HEK293T (cell line): Measurements from ENCODE around the gene UBE3D.

Source experiments
- CTCF ChIA-PET: fragments of 350-600 bp; formaldehyde crosslinking; extraction: SDS; loops from one replicate; lab custom pipeline; 2021; ENCODE audit warnings: antibody characterized with exemption, inconsistent platforms; lab: Yijun Ruan, JAX
- POLR2A ChIA-PET: fragments of 350-600 bp; formaldehyde crosslinking; extraction: SDS; loops from one replicate; lab custom pipeline; 2020; ENCODE audit warnings: antibody characterized with exemption, inconsistent platforms; lab: Yijun Ruan, JAX
- DNase-seq: peaks from one replicate; pipeline ENCODE4 v3.0.0; 2012; ENCODE audit warnings: mixed read lengths; ENCODE audit errors: extremely low spot score
- ARNT ChIP-seq: fragments of 450-650 bp; IDR thresholded peaks from 2 replicates; pipeline ENCODE4 v1.6.1; 2017; ENCODE audit warnings: mild to moderate bottlenecking
- BHLHE40 ChIP-seq: fragments of 450-650 bp; IDR thresholded peaks from 2 replicates; pipeline ENCODE4 v1.6.1; 2016; ENCODE audit warnings: mild to moderate bottlenecking, moderate library complexity, borderline replicate concordance
- CTBP1 ChIP-seq: fragments of 450-650 bp; IDR thresholded peaks from 2 replicates; pipeline ENCODE4 v1.6.1; 2016; ENCODE audit warnings: borderline replicate concordance
- ELF4 ChIP-seq: fragments of 450-650 bp; IDR thresholded peaks from 2 replicates; pipeline ENCODE4 v1.6.1; 2017; ENCODE audit warnings: antibody characterized with exemption
- FOXA1 ChIP-seq: fragments of 450-650 bp; IDR thresholded peaks from 2 replicates; pipeline ENCODE4 v1.6.1; 2016; ENCODE audit warnings: mild to moderate bottlenecking
- FOXK2 ChIP-seq: fragments of 450-650 bp; IDR thresholded peaks from 2 replicates; pipeline ENCODE4 v1.6.1; 2016; ENCODE audit warnings: mild to moderate bottlenecking
- FOXM1 ChIP-seq: fragments of 450-650 bp; IDR thresholded peaks from 2 replicates; pipeline ENCODE4 v1.6.1; 2017; ENCODE audit warnings: mild to moderate bottlenecking, borderline replicate concordance
- HDGF ChIP-seq: fragments of 450-650 bp; IDR thresholded peaks from 2 replicates; pipeline ENCODE4 v1.6.1; 2017; ENCODE audit warnings: antibody characterized with exemption, borderline replicate concordance
- L3MBTL2 ChIP-seq: fragments of 450-650 bp; conservative IDR thresholded peaks from 2 replicates; pipeline ENCODE4 v1.6.1; 2016; ENCODE audit warnings: mild to moderate bottlenecking
- LEF1 ChIP-seq: fragments of 450-650 bp; IDR thresholded peaks from 2 replicates; pipeline ENCODE4 v1.6.1; 2017; ENCODE audit warnings: mild to moderate bottlenecking, borderline replicate concordance
- NFRKB ChIP-seq: fragments of 450-650 bp; IDR thresholded peaks from 2 replicates; pipeline ENCODE4 v1.6.1; 2016; ENCODE audit warnings: mild to moderate bottlenecking, moderate library complexity
- SP1 ChIP-seq: fragments of 450-650 bp; IDR thresholded peaks from 2 replicates; pipeline ENCODE4 v1.6.1; 2017
- SUZ12 ChIP-seq: fragments of 450-650 bp; IDR thresholded peaks from 2 replicates; pipeline ENCODE4 v1.6.1; 2016; ENCODE audit warnings: mild to moderate bottlenecking
- TARDBP ChIP-seq: fragments of 450-650 bp; IDR thresholded peaks from 2 replicates; pipeline ENCODE4 v1.6.1; 2016
- ZNF384 ChIP-seq: fragments of 450-650 bp; IDR thresholded peaks from 2 replicates; pipeline ENCODE4 v1.6.1; 2016
- TF ChIP-seq, protein P1 (sequence below): fragments of 450-650 bp; IDR thresholded peaks from 2 replicates; pipeline ENCODE4 v1.6.1; 2016

The UBE3D gene

DNA sequence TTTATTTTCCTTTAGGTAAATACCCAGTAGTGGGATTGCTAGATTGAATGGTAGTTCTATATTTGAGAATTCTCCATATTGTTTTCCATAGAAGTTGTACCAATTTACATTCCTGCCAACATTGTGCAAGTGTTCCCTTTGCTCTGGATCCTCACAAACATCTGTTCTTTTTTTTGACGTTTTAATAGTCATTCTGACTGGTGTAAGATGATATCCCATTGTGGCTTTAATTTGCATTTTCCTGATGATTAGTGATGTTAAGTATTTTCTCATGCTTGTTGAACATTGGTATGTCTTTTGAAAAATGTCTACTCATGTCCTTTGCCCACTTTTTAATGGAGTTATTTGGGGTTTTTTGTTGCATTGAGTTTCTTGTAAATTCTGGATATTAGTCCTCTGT lies 85.6 kb downstream of the UBE3D start:
- TF ChIP-seq HDGF (no peak), SP1 (no peak), FOXM1 (no peak), NFRKB (no peak), LEF1 (no peak), CTBP1 (no peak), ZNF384 (no peak), FOXK2 (no peak), FOXA1 (no peak), L3MBTL2 (no peak), ARNT (no peak), BHLHE40 (no peak), TARDBP (no peak), SUZ12 (no peak), ELF4 (no peak)
- TF ChIP-seq, protein P1, sequence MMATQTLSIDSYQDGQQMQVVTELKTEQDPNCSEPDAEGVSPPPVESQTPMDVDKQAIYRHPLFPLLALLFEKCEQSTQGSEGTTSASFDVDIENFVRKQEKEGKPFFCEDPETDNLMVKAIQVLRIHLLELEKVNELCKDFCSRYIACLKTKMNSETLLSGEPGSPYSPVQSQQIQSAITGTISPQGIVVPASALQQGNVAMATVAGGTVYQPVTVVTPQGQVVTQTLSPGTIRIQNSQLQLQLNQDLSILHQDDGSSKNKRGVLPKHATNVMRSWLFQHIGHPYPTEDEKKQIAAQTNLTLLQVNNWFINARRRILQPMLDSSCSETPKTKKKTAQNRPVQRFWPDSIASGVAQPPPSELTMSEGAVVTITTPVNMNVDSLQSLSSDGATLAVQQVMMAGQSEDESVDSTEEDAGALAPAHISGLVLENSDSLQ, result no peak
- ChIA-PET CTCF (no interaction called here), POLR2A (no interaction called here)
- DNase-seq, result no peak

DNA sequence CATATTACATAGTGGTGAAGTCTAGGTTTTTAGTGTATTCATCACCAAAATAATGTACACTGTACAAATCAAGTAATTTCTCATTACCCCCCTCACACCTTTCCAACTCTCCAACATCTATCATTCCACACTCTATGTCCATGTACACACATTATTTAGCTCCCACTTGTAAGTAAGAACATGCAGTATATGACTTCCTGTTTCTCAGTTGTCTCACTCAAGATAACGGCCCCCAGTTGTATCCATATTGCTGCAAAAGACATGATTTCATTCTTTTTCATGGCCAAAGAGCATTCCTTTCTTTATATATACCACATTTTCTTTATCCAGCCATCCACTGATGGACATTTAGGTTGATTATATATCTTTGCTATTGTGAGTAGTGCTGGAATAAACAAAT lies 86.0 kb downstream of the UBE3D start:
- no peak for TF ChIP-seq HDGF
- TF ChIP-seq, protein P1, result no peak
- no peak for TF ChIP-seq SP1
- TF ChIP-seq CTBP1, result no peak
- ChIA-PET POLR2A (no interaction called here), CTCF (no interaction called here)
- DNase-seq, result no peak

DNA sequence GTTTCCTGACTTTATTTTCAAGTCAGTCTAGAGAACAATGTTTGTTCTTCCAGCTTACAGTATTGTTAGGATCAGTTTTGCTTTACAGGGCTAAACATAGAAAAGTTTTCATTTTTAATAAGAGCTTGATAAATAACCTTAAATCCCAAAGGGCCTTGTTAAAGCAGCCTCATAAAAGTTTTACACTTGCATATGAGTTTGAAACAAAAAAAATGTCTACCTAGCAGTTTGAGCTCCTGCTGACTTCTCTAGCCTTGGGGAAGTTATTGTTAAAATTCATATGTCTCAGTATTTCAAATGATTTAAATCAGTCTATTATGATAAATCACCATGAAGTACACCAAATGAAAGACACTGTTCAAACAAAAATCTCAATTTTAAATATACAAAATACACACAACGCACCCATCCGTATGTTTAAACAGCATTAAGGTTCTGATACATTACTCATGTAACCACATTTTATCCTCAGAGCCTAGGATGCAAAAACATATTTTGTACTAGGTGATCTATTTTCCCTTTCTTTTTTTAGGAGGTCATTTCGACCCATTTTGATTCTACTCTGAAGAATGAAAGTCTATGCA lies 87.2 kb downstream of the UBE3D start:
- DNase-seq, result no peak
- ChIA-PET CTCF (no interaction called here), POLR2A (no interaction called here)
- TF ChIP-seq NFRKB, result no peak
- TF ChIP-seq L3MBTL2, result no peak
- no peak for TF ChIP-seq HDGF
- no peak for TF ChIP-seq SP1
- TF ChIP-seq ZNF384, result no peak
- TF ChIP-seq CTBP1, result no peak
- TF ChIP-seq, protein P1, result no peak
- no peak for TF ChIP-seq FOXK2
- no peak for TF ChIP-seq FOXM1
- TF ChIP-seq ARNT, result no peak
- no peak for TF ChIP-seq TARDBP
- no peak for TF ChIP-seq FOXA1
- TF ChIP-seq BHLHE40, result no peak
- TF ChIP-seq SUZ12, result no peak
- no peak for TF ChIP-seq LEF1
- no peak for TF ChIP-seq ELF4

DNA sequence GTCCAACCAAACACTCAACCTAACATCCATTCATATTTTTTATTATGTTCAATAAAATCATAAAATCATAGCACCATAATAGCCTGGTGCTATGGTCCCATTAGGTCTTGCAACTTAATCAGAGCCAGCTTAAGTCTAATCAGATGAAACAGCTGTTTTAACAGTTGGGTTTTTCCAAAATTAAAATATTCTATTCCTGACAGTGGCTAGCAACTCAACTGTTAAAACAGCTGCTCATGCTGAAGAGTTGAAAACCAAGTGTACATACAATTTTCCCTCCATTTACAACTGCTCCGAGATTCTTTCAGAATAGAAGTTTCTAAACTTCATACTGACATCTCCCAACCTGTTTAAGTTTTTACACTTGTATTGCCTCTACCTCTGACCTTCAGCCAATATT lies 89.5 kb downstream of the UBE3D start:
- TF ChIP-seq LEF1 (no peak), NFRKB (no peak), TARDBP (no peak), ELF4 (no peak), L3MBTL2 (no peak), ARNT (no peak)
- CTCF ChIA-PET, result no interaction called here
- DNase-seq, result no peak
- POLR2A ChIA-PET, result no interaction called here

DNA sequence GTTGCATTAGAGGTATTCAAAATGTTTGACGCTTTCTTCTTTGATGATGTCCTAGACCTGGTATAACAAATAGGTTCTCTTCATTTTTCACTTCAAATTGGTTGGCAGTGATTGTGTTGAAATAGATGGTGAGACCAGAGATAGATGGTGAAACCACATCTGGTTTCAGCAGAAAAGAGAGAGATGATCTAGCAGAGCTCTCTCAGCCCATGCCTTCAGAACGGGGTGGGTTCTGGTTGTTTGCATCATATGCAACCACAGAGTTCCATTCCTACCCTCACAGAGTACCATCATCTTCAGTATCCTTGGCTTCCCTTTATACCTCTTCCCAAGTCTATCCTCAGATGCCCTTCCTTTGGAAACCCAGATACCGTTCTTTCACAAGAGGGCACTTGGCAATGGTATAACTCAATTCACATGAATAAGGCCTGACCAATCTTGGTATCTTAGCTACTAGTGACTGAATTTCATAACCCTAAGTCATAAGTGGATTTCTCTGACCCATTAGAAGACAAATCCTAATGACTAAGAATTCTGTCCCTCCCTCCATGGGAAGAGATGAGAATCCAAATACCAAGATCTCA lies 93.7 kb downstream of the UBE3D start:
- ChIA-PET CTCF (no interaction called here), POLR2A (no interaction called here)
- TF ChIP-seq HDGF (no peak), BHLHE40 (no peak), ELF4 (no peak)
- DNase-seq, result no peak

DNA sequence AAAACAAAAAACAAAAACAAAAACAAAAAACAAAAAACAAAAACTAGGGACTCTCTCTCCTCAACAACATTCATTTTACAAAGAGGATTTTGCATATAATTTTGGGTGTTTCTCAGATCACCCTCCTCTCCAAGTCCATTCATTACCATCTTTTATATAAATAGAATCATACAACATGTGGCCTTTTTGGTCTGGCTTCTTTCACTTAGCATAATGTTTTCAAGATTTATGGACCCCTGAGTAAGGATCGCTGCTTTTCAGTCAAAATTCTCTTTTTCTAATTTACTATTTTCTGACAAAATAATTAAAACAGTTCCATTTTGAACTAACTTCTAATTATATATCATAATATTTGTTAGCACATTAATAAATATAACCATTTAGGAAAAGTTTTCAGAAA lies 94.8 kb downstream of the UBE3D start:
- no peak for DNase-seq
- ChIA-PET POLR2A (no interaction called here), CTCF (no interaction called here)
- TF ChIP-seq BHLHE40 (no peak), FOXA1 (no peak), ZNF384 (no peak), LEF1 (no peak), FOXK2 (no peak), TARDBP (no peak), NFRKB (no peak), SP1 (no peak)
- TF ChIP-seq, protein P1, result no peak
